Mesendoderm (in vitro differentiated cells): ENCODE results near the gene TRPV6.

Experiments
- DNase-seq: peaks from one replicate; pipeline ENCODE4 v3.0.0; 2013
- H2AK5ac ChIP-seq: 2 replicates; pipeline ENCODE4 v1.6.1; 2013; ENCODE audit warnings: low read length, inconsistent platforms
- H2BK120ac ChIP-seq: 2 replicates; pipeline ENCODE4 v1.6.1; 2013; ENCODE audit warnings: low read depth, mild to moderate bottlenecking, low read length, moderate library complexity, mixed read lengths
- H2BK15ac ChIP-seq: replicated peaks from 2 replicates; pipeline ENCODE4 v1.6.1; 2013; ENCODE audit warnings: low read depth, mild to moderate bottlenecking, moderate library complexity
- H2BK5ac ChIP-seq: 2 replicates; pipeline ENCODE4 v1.6.1; 2013; ENCODE audit warnings: low read length, inconsistent platforms
- H3K18ac ChIP-seq: 2 replicates; pipeline ENCODE4 v1.6.1; 2013; ENCODE audit warnings: mild to moderate bottlenecking, low read length, mixed read lengths
- H3K23ac ChIP-seq: one replicate; pipeline ENCODE4 v1.6.1; 2013; ENCODE audit warnings: low read length
- H3K27ac ChIP-seq: 2 replicates; pipeline ENCODE4 v1.5.1; 2013; ENCODE audit warnings: low read depth, mild to moderate bottlenecking, inconsistent platforms, low read length, moderate library complexity
- H3K27me3 ChIP-seq: 2 replicates; pipeline ENCODE4 v1.6.1; 2013; ENCODE audit warnings: low read length, control low read depth, mild to moderate bottlenecking, inconsistent platforms; ENCODE audit not compliant: insufficient read depth, poor library complexity
- H3K36me3 ChIP-seq: 2 replicates; pipeline ENCODE4 v1.6.1; 2013; ENCODE audit warnings: low read length, inconsistent platforms; ENCODE audit not compliant: control insufficient read depth, insufficient read depth
- H3K4ac ChIP-seq: one replicate; pipeline ENCODE4 v1.6.1; 2013; ENCODE audit warnings: low read depth, mild to moderate bottlenecking, low read length, moderate library complexity
- H3K4me1 ChIP-seq: 2 replicates; pipeline ENCODE4 v1.6.1; 2013; ENCODE audit warnings: low read depth, low read length, inconsistent platforms; ENCODE audit not compliant: control insufficient read depth
- H3K4me2 ChIP-seq: 2 replicates; pipeline ENCODE4 v1.6.1; 2013; ENCODE audit warnings: low read length
- H3K4me3 ChIP-seq: 2 replicates; pipeline ENCODE4 v1.5.1; 2013; ENCODE audit warnings: mild to moderate bottlenecking, low read length
- H3K56ac ChIP-seq: one replicate; pipeline ENCODE4 v1.6.1; 2013; ENCODE audit warnings: low read length
- H3K79me1 ChIP-seq: 2 replicates; pipeline ENCODE4 v1.6.1; 2013; ENCODE audit warnings: low read length, inconsistent platforms
- H3K79me2 ChIP-seq: 2 replicates; pipeline ENCODE4 v1.6.1; 2013; ENCODE audit warnings: mild to moderate bottlenecking, low read length; ENCODE audit not compliant: control insufficient read depth, insufficient read depth
- H3K9ac ChIP-seq: 2 replicates; pipeline ENCODE4 v1.6.1; 2013; ENCODE audit warnings: low read length, inconsistent platforms
- H4K5ac ChIP-seq: one replicate; pipeline ENCODE4 v1.6.1; 2013; ENCODE audit warnings: low read length
- H4K8ac ChIP-seq: one replicate; pipeline ENCODE4 v1.6.1; 2013; ENCODE audit warnings: low read depth, mild to moderate bottlenecking, control low read depth, low read length, moderate library complexity
- WGBS: extraction: QIAGEN DNeasy Blood & Tissue Kit; methylation state at CpG from one replicate; pipeline ENCODE4 v1.1.7; 2013; ENCODE audit warnings: low lambda C conversion rate, missing lambda C conversion rate; ENCODE audit not compliant: insufficient coverage; ENCODE audit errors: extremely low coverage; 5-methylcytosine and 5-hydroxymethylcytosine counted together

Gene TRPV6

GRCh38 chr7:142867097-142867378, 18.5 kb downstream of the TRPV6 start:
- Histone ChIP-seq H3K79me1 (no peaks in the 10 kb centered on the region), H3K9ac (no peak overlapping the region), H3K18ac (no peak overlapping the region), H3K4me2 (no peak overlapping the region), H3K79me2 (no peaks in the 10 kb centered on the region), H3K4ac (no peak overlapping the region), H2BK5ac (no peak overlapping the region), H3K56ac (no peak overlapping the region), H4K8ac (no peak overlapping the region), H3K4me3 (no peak overlapping the region), H3K36me3 (no peaks in the 10 kb centered on the region), H2BK15ac (no peak overlapping the region), H3K27me3 (no peaks in the 10 kb centered on the region), H3K4me1 (no peaks in the 10 kb centered on the region), H4K5ac (no peak overlapping the region), H2AK5ac (no peak overlapping the region), H3K23ac (no peak overlapping the region), H2BK120ac (no peak overlapping the region), H3K27ac (no peak overlapping the region)
- no peak for DNase-seq
- no CpG with 5 or more reads among the region's 4 CpGs for WGBS

GRCh38 chr7:142866361-142867096, 19.0 kb downstream of the TRPV6 start:
- Histone ChIP-seq H3K18ac (no peak overlapping the region), H3K4ac (no peak overlapping the region), H3K27me3 (no peaks in the 10 kb centered on the region), H3K23ac (no peak overlapping the region), H2AK5ac (no peak overlapping the region), H2BK15ac (no peak overlapping the region), H2BK120ac (no peak overlapping the region), H2BK5ac (no peak overlapping the region), H3K9ac (no peak overlapping the region), H3K79me2 (no peaks in the 10 kb centered on the region), H3K4me1 (no peaks in the 10 kb centered on the region), H3K56ac (no peak overlapping the region), H3K4me2 (no peak overlapping the region), H4K5ac (no peak overlapping the region), H3K79me1 (no peaks in the 10 kb centered on the region), H3K36me3 (no peaks in the 10 kb centered on the region), H3K27ac (no peak overlapping the region), H4K8ac (no peak overlapping the region), H3K4me3 (no peak overlapping the region)
- no CpG with 5 or more reads among the region's 18 CpGs for WGBS
- peak; percentile 74 for DNase-seq

- H3K27ac ChIP-seq = no peak overlapping the region
- H4K5ac ChIP-seq = no peak overlapping the region
- H2AK5ac ChIP-seq = no peak overlapping the region
- H2BK15ac ChIP-seq = no peak overlapping the region
- H3K9ac ChIP-seq = no peak overlapping the region
- H3K4me2 ChIP-seq = no peak overlapping the region
- H2BK5ac ChIP-seq = no peak overlapping the region
- H3K27me3 ChIP-seq = no peaks in the 10 kb centered on the region
- no peak overlapping the region for H2BK120ac ChIP-seq
- no peak for DNase-seq
- H3K4ac ChIP-seq = no peak overlapping the region
- no peak overlapping the region for H3K56ac ChIP-seq
- H3K79me1 ChIP-seq = no peaks in the 10 kb centered on the region
- no peak overlapping the region for H3K18ac ChIP-seq
- no peaks in the 10 kb centered on the region for H3K79me2 ChIP-seq
- no peaks in the 10 kb centered on the region for H3K36me3 ChIP-seq
- no CpG with 5 or more reads among the region's 13 CpGs for WGBS
- no peaks in the 10 kb centered on the region for H3K4me1 ChIP-seq
- H3K4me3 ChIP-seq = no peak overlapping the region
- no peak overlapping the region for H4K8ac ChIP-seq
- H3K23ac ChIP-seq = no peak overlapping the region
Measured at GRCh38 chr7:142865766-142866165, 19.8 kb downstream of the TRPV6 start.

- no peak overlapping the region for H3K18ac ChIP-seq
- H3K79me2 ChIP-seq = no peaks in the 10 kb centered on the region
- H4K8ac ChIP-seq = no peak overlapping the region
- H3K79me1 ChIP-seq = no peaks in the 10 kb centered on the region
- H3K4me2 ChIP-seq = no peak overlapping the region
- no peak for DNase-seq
- WGBS = no CpG with 5 or more reads among the region's 14 CpGs
- H4K5ac ChIP-seq = no peak overlapping the region
- no peak overlapping the region for H3K4me3 ChIP-seq
- H3K36me3 ChIP-seq = no peaks in the 10 kb centered on the region
- no peaks in the 10 kb centered on the region for H3K27me3 ChIP-seq
- H2AK5ac ChIP-seq = no peak overlapping the region
- H3K56ac ChIP-seq = no peak overlapping the region
- H3K4me1 ChIP-seq = no peaks in the 10 kb centered on the region
- no peak overlapping the region for H3K23ac ChIP-seq
- no peak overlapping the region for H2BK5ac ChIP-seq
- no peak overlapping the region for H2BK15ac ChIP-seq
- H3K27ac ChIP-seq = no peak overlapping the region
- H3K9ac ChIP-seq = no peak overlapping the region
- no peak overlapping the region for H2BK120ac ChIP-seq
- H3K4ac ChIP-seq = no peak overlapping the region
Measured at GRCh38 chr7:142864980-142865747, 20.4 kb downstream of the TRPV6 start.

- Histone ChIP-seq H3K9ac (no peak overlapping the region), H2BK120ac (no peak overlapping the region), H4K5ac (no peak overlapping the region), H3K36me3 (no peaks in the 10 kb centered on the region), H3K18ac (no peak overlapping the region), H3K4me3 (no peak overlapping the region), H2AK5ac (no peak overlapping the region), H3K27me3 (no peaks in the 10 kb centered on the region), H3K56ac (no peak overlapping the region), H4K8ac (no peak overlapping the region), H3K4me1 (no peaks in the 10 kb centered on the region), H3K79me1 (no peaks in the 10 kb centered on the region), H3K79me2 (no peaks in the 10 kb centered on the region), H3K4ac (no peak overlapping the region), H3K23ac (no peak overlapping the region), H2BK5ac (no peak overlapping the region), H3K4me2 (no peak overlapping the region), H3K27ac (no peak overlapping the region), H2BK15ac (no peak overlapping the region)
- WGBS = no CpG with 5 or more reads among the region's 37 CpGs
- DNase-seq = no peak
Measured at GRCh38 chr7:142863891-142864685, 21.5 kb downstream of the TRPV6 start.
